B cell (primary cell): ENCODE measurements around the gene ZNF521. TPM values are rescaled to one million over a fixed set of nuclear protein-coding genes. Genes with fewer than 3 reads are reported as not detected.

Source experiments
- ATAC-seq: fragments of 200-7000 bp; cut with Tn5 transposase; one replicate; pipeline ENCODE4 v1.10.0; 2021; ENCODE audit warnings: low read depth, mild to moderate bottlenecking, moderate number of reproducible peaks, moderate library complexity
- CTCF ChIA-PET: fragments of 350-600 bp; sonication (Branson Sonifier 250); formaldehyde crosslinking; loops from one replicate; lab custom pipeline; 2021; ENCODE audit warnings: antibody characterized with exemption, inconsistent platforms; lab: Charles Lee
- POLR2A ChIA-PET: fragments of 350-600 bp; sonication (Branson Sonifier 250); formaldehyde crosslinking; loops from one replicate; lab custom pipeline; 2021; ENCODE audit warnings: antibody characterized with exemption; lab: Charles Lee
- DNase-seq: peaks from one replicate; pipeline ENCODE4 v3.0.0; 2013
- H2AFZ ChIP-seq: 2 replicates; pipeline ENCODE4 v1.6.1; 2012; ENCODE audit warnings: mild to moderate bottlenecking, low read depth, low read length; ENCODE audit not compliant: insufficient read depth, poor library complexity, severe bottlenecking
- H3K27ac ChIP-seq, 2 donors: 1 replicate in 1 of 2; 2 replicates in 1 of 2; pipeline ENCODE4 v1.5.1; 2012 to 2013; ENCODE audit warnings: low read length in 2 of 2, mild to moderate bottlenecking in 2 of 2, moderate library complexity in 1 of 2
- H3K27me3 ChIP-seq, 4 experiments: fragments of 200-600 bp in 1 of 4; sonication (generic) in 1 of 4; replicated peaks in 1 of 4; 1 replicate in 2 of 4; 2 replicates in 2 of 4; pipeline versions ENCODE4 v1.6.1 to v1.7.0; 2013 to 2016; ENCODE audit warnings: low read length in 3 of 4, mild to moderate bottlenecking in 2 of 4, mixed read lengths in 1 of 4, moderate library complexity in 1 of 4; ENCODE audit not compliant: insufficient read depth in 4 of 4, control insufficient read depth in 3 of 4; ENCODE audit errors: control extremely low read depth in 1 of 4
- H3K36me3 ChIP-seq, 2 experiments: replicated peaks in 1 of 2; 1 replicate in 1 of 2; 2 replicates in 1 of 2; pipeline versions ENCODE4 v1.6.1 to v1.7.1; 2013; ENCODE audit warnings: low read length in 1 of 2; ENCODE audit not compliant: insufficient read depth in 2 of 2, control insufficient read depth in 1 of 2; ENCODE audit errors: control extremely low read depth in 1 of 2, extremely low read depth in 1 of 2
- H3K4me1 ChIP-seq, 2 donors: fragments of 200-600 bp in 1 of 2; sonication (generic) in 1 of 2; 1 replicate in 1 of 2; 2 replicates in 1 of 2; pipeline versions ENCODE4 v1.5.1 to v1.6.1; 2013 to 2017; ENCODE audit warnings: low read length in 2 of 2; ENCODE audit not compliant: control insufficient read depth in 2 of 2, insufficient read depth in 2 of 2
- H3K4me2 ChIP-seq: replicated peaks from 2 replicates; pipeline ENCODE3; 2012; ENCODE audit warnings: mild to moderate bottlenecking, low read depth, low read length; ENCODE audit not compliant: poor library complexity, severe bottlenecking
- H3K4me3 ChIP-seq, 5 experiments: fragments of 200-600 bp in 1 of 5; sonication (generic) in 1 of 5; 1 replicate in 3 of 5; 2 replicates in 2 of 5; pipeline versions ENCODE4 v1.5.1 to v1.7.0; 2011 to 2016; ENCODE audit warnings: low read length in 4 of 5, mild to moderate bottlenecking in 4 of 5, low read depth in 2 of 5, control low read depth in 1 of 5, moderate library complexity in 1 of 5; ENCODE audit not compliant: insufficient read depth in 1 of 5; ENCODE audit errors: control extremely low read depth in 1 of 5, extremely low read depth in 1 of 5
- H3K79me2 ChIP-seq: fragments of 200-600 bp; sonication (generic); one replicate; pipeline ENCODE4 v1.6.0; 2016; ENCODE audit warnings: low read length; ENCODE audit not compliant: control insufficient read depth, insufficient read depth
- H3K9ac ChIP-seq: fragments of 200-600 bp; sonication (generic); 2 replicates; pipeline ENCODE4 v1.6.1; 2017; ENCODE audit warnings: mild to moderate bottlenecking, low read length, moderate library complexity
- H3K9me3 ChIP-seq, 3 donors: one replicate each; pipeline versions ENCODE4 v1.6.1 to v1.7.1; 2013; ENCODE audit warnings: low read length in 2 of 3; ENCODE audit not compliant: control insufficient read depth in 2 of 3, insufficient read depth in 1 of 3; ENCODE audit errors: control extremely low read depth in 1 of 3
- H4K20me1 ChIP-seq: 2 replicates; pipeline ENCODE4 v1.6.0; 2012; ENCODE audit warnings: mild to moderate bottlenecking, low read length; ENCODE audit not compliant: insufficient read depth, control insufficient read depth, poor library complexity, severe bottlenecking
- H3K27ac Mint-ChIP-seq: one replicate; pipeline ENCODE4 v1.8.0; 2021; ENCODE audit warnings: mixed read lengths
- H3K27me3 Mint-ChIP-seq: one replicate; pipeline ENCODE4 v1.8.0; 2021; ENCODE audit warnings: mixed read lengths
- H3K4me1 Mint-ChIP-seq: one replicate; pipeline ENCODE4 v1.8.0; 2021; ENCODE audit warnings: mixed read lengths
- H3K4me3 Mint-ChIP-seq: one replicate; pipeline ENCODE4 v1.8.0; 2021; ENCODE audit warnings: mixed read lengths
- H3K9me3 Mint-ChIP-seq: one replicate; pipeline ENCODE4 v1.8.0; 2022; ENCODE audit warnings: mixed read lengths; ENCODE audit not compliant: insufficient read depth
- EZH2 ChIP-seq: IDR thresholded peaks from 2 replicates; pipeline ENCODE4 v1.6.1; 2012; ENCODE audit warnings: borderline replicate concordance, low read depth, mild to moderate bottlenecking, moderate library complexity, low read length; ENCODE audit not compliant: insufficient read depth, poor library complexity, severe bottlenecking
- WGBS: methylation state at CpG from one replicate; pipeline ENCODE4 v1.1.5; 2013; ENCODE audit warnings: missing lambda C conversion rate; ENCODE audit not compliant: insufficient coverage; 5-methylcytosine and 5-hydroxymethylcytosine counted together
- intact Hi-C: fragments of 100-400 bp; cut with micrococcal nuclease; formaldehyde crosslinking; loops from one replicate; pipeline ENCODE4 v1.10.0; 2022
- polyA plus RNA-seq: library from polyadenylated mRNA; depleted of rRNA; stranded (reverse); fragments of >200 nt; gene quantifications from 2 replicates; pipeline ENCODE4 v1.2.3, GENCODE V29; 2012
- total RNA-seq, 2 donors: library from RNA; stranded (reverse); fragments of 120-200 nt in 1 of 2; gene quantifications; 1 replicate in 1 of 2; 2 replicates in 1 of 2; pipeline versions ENCODE4 v1.2.3 to v1.2.4, GENCODE V29; 2013 to 2022
- TF ChIP-seq, protein P1 (sequence below): fragments of 200-600 bp; IDR thresholded peaks from one replicate; pipeline ENCODE4 v1.8.0; 2022; ENCODE audit warnings: antibody characterized with exemption, mild to moderate bottlenecking

ZNF521 gene
- total and polyA plus RNA-seq, 2 donors (not counting 1 experiment from before 2014, with no cell fraction given): 0.04 to 9.0 TPM

- TF ChIP-seq EZH2: no peak
- TF ChIP-seq, protein P1, sequence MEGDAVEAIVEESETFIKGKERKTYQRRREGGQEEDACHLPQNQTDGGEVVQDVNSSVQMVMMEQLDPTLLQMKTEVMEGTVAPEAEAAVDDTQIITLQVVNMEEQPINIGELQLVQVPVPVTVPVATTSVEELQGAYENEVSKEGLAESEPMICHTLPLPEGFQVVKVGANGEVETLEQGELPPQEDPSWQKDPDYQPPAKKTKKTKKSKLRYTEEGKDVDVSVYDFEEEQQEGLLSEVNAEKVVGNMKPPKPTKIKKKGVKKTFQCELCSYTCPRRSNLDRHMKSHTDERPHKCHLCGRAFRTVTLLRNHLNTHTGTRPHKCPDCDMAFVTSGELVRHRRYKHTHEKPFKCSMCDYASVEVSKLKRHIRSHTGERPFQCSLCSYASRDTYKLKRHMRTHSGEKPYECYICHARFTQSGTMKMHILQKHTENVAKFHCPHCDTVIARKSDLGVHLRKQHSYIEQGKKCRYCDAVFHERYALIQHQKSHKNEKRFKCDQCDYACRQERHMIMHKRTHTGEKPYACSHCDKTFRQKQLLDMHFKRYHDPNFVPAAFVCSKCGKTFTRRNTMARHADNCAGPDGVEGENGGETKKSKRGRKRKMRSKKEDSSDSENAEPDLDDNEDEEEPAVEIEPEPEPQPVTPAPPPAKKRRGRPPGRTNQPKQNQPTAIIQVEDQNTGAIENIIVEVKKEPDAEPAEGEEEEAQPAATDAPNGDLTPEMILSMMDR: no peak
- no peak overlapping the region for H2AFZ ChIP-seq
- no peak overlapping the region for H3K27ac ChIP-seq
- ChIA-PET CTCF (no interaction called here), POLR2A (no interaction called here)
- DNase-seq (no peak), ATAC-seq (no peak)
- Mint-ChIP-seq H3K27ac (no peak overlapping the region), H3K4me1 (peaks cover 2% of the 10 kb centered on the region), H3K9me3 (no peaks in the 10 kb centered on the region), H3K27me3 (peaks cover 23% of the 10 kb centered on the region), H3K4me3 (no peak overlapping the region)
- H3K27me3 ChIP-seq: no peaks in the 10 kb centered on the region
- H4K20me1 ChIP-seq: no peaks in the 10 kb centered on the region
- WGBS: no CpG with 5 or more reads among the region's 1 CpG
- H3K4me3 ChIP-seq: no peak overlapping the region
- H3K4me2 ChIP-seq: no peak overlapping the region
- H3K79me2 ChIP-seq: no peaks in the 10 kb centered on the region
- no peak overlapping the region for H3K9ac ChIP-seq
- intact Hi-C loops: no loop called here
- H3K36me3 ChIP-seq: no peaks in the 10 kb centered on the region
- no peaks in the 10 kb centered on the region for H3K4me1 ChIP-seq
- peaks cover 0 to 2% (median 0%) of the 10 kb centered on the region in 3 donors for H3K9me3 ChIP-seq
These were observed 322.2 kb downstream of the ZNF521 start for GRCh38 chr18:25029802-25030201.

DNA sequence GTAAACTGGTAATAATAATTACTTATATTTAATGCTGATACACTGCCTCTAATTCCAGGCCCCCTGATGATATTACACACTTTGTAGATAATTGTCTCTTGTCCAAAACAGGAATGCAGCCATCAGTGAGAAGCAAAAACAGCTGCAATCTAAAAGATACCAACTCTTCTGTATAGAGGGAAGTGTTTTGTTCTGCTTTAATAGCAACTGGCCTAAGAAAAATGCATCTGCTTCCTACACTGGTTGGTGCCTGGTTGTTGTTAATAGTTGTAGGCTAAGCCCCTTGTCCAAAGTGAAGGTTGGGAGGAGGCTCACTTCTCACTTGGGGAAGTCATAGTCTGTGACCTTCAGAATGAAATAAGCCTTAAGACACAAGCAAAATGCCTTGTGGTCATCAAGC, 332.0 kb downstream of the ZNF521 start:
- H3K4me1 ChIP-seq: no peaks in the 10 kb centered on the region
- DNase-seq: no peak

More for the DNA sequence above, 332.0 kb downstream of the ZNF521 start:
- H4K20me1 ChIP-seq: no peaks in the 10 kb centered on the region
- no peak overlapping the region for H2AFZ ChIP-seq
- H3K27me3 Mint-ChIP-seq: peaks cover 4% of the 10 kb centered on the region
- H3K79me2 ChIP-seq: no peaks in the 10 kb centered on the region
- peaks cover 0 to 4% (median 2%) of the 10 kb centered on the region in 3 donors for H3K9me3 ChIP-seq
- no peak overlapping the region for H3K4me3 ChIP-seq
- intact Hi-C loops: no loop called here
- H3K9ac ChIP-seq: no peak overlapping the region
- no peak overlapping the region for H3K4me2 ChIP-seq
- no peak for ATAC-seq
- ChIA-PET POLR2A (no interaction called here), CTCF (no interaction called here)
- TF ChIP-seq, protein P1: no peak
- no peaks in the 10 kb centered on the region for H3K36me3 ChIP-seq
- H3K4me3 Mint-ChIP-seq: no peak overlapping the region
- no peaks in the 10 kb centered on the region for H3K4me1 Mint-ChIP-seq
- H3K27me3 ChIP-seq: peaks cover 0 to 3% (median 0%) of the 10 kb centered on the region in 4 experiments
- no peak overlapping the region for H3K27ac ChIP-seq
- H3K27ac Mint-ChIP-seq: no peak overlapping the region
- H3K9me3 Mint-ChIP-seq: no peaks in the 10 kb centered on the region
